VCaP (cell line): Measurements from ENCODE around the gene ADAMTS12.

Experiments used
- H3K27ac ChIP-seq: fragments of 450-650 bp; 2 replicates; pipeline ENCODE4 v1.5.1; 2017
- TF ChIP-seq, protein P1 (sequence below): fragments of 450-650 bp; conservative IDR thresholded peaks from 2 replicates; pipeline ENCODE4 v1.5.1; 2017; ENCODE audit warnings: mild to moderate bottlenecking, moderate library complexity

ADAMTS12 gene

DNA sequence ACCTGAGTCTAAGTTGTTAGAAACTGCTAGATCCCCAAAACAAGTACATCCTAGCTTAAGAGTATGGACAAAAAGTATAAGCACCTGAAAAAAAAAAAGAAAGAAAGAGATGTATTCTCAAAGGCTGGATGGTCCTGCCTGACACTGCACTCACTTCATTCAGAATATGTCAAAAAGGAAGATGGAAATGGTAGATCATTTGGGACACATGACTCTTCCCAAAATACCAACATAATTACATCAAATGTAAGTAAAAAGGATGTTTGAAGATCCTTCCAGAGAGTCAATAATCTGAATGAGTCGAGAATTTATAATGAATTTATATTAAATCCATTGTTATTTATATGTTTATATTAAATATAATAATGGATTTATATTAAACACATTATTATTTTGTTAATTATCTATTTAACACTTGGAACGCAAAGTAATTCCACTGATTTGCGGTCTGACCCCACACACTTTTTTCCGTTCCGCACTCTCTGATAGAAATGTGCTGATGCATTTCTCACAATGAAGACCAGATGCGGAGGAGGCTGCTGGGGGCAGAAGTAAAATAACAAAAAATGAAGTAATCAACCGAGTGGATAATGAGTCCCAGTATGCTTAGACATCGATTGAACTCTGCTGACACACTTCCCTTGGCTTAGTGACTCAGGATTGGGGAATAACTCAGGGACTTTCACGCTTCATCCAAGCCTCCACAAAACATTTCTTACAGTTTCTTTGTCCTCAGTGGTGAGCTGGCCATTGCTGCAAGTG, 201.2 kb downstream of the ADAMTS12 start:
- TF ChIP-seq, protein P1, sequence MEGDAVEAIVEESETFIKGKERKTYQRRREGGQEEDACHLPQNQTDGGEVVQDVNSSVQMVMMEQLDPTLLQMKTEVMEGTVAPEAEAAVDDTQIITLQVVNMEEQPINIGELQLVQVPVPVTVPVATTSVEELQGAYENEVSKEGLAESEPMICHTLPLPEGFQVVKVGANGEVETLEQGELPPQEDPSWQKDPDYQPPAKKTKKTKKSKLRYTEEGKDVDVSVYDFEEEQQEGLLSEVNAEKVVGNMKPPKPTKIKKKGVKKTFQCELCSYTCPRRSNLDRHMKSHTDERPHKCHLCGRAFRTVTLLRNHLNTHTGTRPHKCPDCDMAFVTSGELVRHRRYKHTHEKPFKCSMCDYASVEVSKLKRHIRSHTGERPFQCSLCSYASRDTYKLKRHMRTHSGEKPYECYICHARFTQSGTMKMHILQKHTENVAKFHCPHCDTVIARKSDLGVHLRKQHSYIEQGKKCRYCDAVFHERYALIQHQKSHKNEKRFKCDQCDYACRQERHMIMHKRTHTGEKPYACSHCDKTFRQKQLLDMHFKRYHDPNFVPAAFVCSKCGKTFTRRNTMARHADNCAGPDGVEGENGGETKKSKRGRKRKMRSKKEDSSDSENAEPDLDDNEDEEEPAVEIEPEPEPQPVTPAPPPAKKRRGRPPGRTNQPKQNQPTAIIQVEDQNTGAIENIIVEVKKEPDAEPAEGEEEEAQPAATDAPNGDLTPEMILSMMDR = no peak

GRCh38 chr5:33688526-33688925, 203.3 kb downstream of the ADAMTS12 start:
- H3K27ac ChIP-seq = no peak overlapping the region

More for the DNA sequence above, 201.2 kb downstream of the ADAMTS12 start:
- H3K27ac ChIP-seq = no peak overlapping the region

DNA sequence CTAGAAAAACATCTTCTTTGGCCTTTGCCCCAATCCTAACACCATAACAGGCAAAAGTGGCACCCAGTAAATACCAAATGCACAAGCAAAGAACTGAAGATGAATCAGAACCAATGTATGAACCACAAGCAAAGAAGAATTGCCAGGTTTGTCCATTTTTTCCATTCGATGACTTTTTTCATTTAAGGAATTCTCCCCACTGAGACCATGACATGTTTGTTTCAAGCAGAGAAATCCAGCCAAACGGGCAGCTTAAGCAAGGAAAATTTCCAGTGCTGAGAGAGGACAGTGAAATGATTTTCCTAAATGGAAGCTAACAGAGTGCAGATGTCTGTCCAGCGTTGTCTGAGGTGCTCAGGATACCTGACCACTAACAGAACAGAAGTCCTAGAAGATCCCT, 203.7 kb downstream of the ADAMTS12 start:
- H3K27ac ChIP-seq = no peak overlapping the region
- TF ChIP-seq, protein P1 = no peak

More at GRCh38 chr5:33688526-33688925, 203.3 kb downstream of the ADAMTS12 start:
- TF ChIP-seq, protein P1 = no peak

GRCh38 chr5:33685873-33686755, 205.7 kb downstream of the ADAMTS12 start:
- no peak overlapping the region for H3K27ac ChIP-seq
- TF ChIP-seq, protein P1 = no peak

- no peak overlapping the region for H3K27ac ChIP-seq
- TF ChIP-seq, protein P1 = no peak
Measured at GRCh38 chr5:33684496-33685159, 207.2 kb downstream of the ADAMTS12 start.

GRCh38 chr5:33679791-33680190, 212.0 kb downstream of the ADAMTS12 start:
- H3K27ac ChIP-seq = no peak overlapping the region
- TF ChIP-seq, protein P1 = no peak
